Raji (cell line): ENCODE data around the gene EVPL.

Experiments
- POLR2A ChIP-seq: IDR thresholded peaks from 2 replicates; pipeline ENCODE4 v1.6.1; 2011; ENCODE audit warnings: low read depth, low read length, control low read depth; ENCODE audit not compliant: insufficient read depth

EVPL gene

DNA sequence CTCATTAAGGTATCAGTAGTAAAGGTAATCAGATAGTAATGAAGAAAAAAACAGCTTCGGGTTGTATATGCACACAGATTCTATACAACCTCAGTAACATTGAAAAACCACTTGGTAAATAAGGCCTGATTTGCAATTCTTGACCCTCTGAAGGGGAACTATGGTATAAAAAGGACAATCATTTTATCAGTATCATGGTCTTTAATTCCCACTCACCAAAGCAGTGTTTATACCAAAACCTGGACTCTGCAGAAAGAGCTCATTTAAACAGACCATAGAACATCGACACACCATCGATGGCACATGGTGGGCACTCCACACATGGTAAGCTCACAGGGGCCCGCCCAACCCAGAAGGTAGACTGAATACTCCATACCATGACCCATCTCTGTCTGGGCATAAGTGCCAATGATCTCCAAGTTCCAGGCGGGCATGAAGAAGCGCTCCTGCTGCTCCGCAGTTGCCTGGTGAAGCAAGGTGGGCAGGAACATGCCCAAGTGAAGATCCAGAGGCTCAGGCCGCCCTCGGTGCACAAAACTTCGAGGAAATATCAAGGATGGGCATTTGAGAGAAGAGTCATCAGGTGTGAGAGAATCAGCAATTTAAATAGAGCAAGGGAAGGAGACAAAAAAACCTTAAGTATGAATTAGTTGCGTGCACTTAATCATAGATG lies 67.1 kb downstream of the EVPL start:
- no peak for TF ChIP-seq POLR2A

DNA sequence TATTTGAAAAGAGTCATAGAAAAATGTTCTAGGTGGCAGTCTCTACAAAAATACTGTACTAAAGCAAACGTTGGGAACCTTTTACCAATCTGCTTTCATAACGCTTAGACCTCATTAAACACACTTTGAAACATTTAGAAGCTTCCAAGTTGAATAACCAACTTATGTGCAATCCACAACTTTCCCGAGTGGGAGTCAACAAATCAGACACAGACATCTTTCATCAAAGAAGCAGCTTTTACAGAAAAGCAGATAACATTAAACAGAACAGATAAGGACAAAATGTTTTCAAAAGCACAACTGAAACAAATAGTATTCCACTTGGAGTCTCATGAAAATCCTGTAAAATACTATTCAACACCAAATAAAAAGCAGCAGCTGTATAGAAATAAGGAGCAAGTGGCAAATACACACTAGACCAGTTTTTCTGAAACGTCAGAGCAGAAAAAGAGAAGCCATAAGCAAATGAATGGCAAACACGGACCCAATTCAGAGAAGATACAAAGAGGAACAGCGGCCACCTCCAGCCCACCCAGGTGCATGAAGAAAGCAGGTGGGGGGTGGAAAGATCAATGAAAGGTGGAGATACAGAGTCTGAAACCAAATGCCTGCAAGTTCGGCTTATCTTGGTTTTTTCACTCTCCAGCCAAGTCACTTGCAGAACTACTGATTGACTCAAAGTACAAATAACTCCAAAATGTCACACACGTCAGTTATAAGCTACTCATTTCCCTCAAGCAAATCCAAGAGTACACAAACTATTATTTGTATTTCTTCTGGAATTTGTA lies 67.9 kb downstream of the EVPL start:
- TF ChIP-seq POLR2A, result no peak
